Measurements from ENCODE around the gene CLASP2.

GRCh38 chr3:33758281-33758680, 40.2 kb upstream of the CLASP2 start:
- TF ChIP-seq CTCF (conservative IDR thresholded peaks at IDR 0.05) (no peak), EZH2 (IDR thresholded peaks at IDR 0.05; ENCODE audit: low read depth) (no peak)
